ENCODE data around the gene RHO. TPM values are rescaled to one million over a fixed set of nuclear protein-coding genes. Genes with fewer than 3 reads are reported as not detected.

Gene RHO
- total RNA-seq, 1 experiment from 2014 or later: not detected

DNA sequence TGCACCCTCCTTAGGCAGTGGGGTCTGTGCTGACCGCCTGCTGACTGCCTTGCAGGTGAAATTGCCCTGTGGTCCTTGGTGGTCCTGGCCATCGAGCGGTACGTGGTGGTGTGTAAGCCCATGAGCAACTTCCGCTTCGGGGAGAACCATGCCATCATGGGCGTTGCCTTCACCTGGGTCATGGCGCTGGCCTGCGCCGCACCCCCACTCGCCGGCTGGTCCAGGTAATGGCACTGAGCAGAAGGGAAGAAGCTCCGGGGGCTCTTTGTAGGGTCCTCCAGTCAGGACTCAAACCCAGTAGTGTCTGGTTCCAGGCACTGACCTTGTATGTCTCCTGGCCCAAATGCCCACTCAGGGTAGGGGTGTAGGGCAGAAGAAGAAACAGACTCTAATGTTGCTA lies 2.4 kb downstream of the RHO start:
- H3K9me3 ChIP-seq (ENCODE audit: control insufficient read depth, insufficient read depth, low read depth, low read length): no peaks in the 10 kb centered on the region
- in situ Hi-C loops (cut with HindIII; ENCODE audit: low pct_unique_long_range_greater_than_20kb, low sequenced_read_pairs): no loop called here
- intact Hi-C loops (cut with micrococcal nuclease; ENCODE audit: unreplicated experiment): no loop called here
- H3K27me3 ChIP-seq (ENCODE audit: control insufficient read depth, insufficient read depth, low read length): no peaks in the 10 kb centered on the region
- CTCF ChIA-PET: interaction anchor here (0.6 kb wide), 1 partner anchor 203 kb away, joined by 6 read pairs; no protein-coding TSS in a partner anchor
- ATAC-seq (no peak), DNase-seq (ENCODE audit: low read depth, low spot score) (no peak)
- no peak overlapping the region for H3K4me3 ChIP-seq (ENCODE audit: low read depth in 2 of 2, low read length in 2 of 2)
- H3K36me3 ChIP-seq (ENCODE audit: control insufficient read depth, insufficient read depth, low read length): no peaks in the 10 kb centered on the region
- POLR2A ChIA-PET: interaction anchor here (0.6 kb wide), 1 partner anchor 321 kb away, joined by 9 read pairs; no protein-coding TSS in a partner anchor
- no peak for TF ChIP-seq POLR2AphosphoS5 (IDR thresholded peaks at IDR 0.05; ENCODE audit: low read depth, low read length)
- TF ChIP-seq CTCF (IDR thresholded peaks at IDR 0.05): no peak
- no peak for TF ChIP-seq REST (IDR thresholded peaks at IDR 0.05; ENCODE audit: insufficient read depth in 1 of 2, low read depth in 2 of 2, low read length in 1 of 2)
- TF ChIP-seq TCF7L2 (IDR thresholded peaks at IDR 0.05; ENCODE audit: low read depth, low read length): no peak
- no peak for TF ChIP-seq SIN3A (IDR thresholded peaks at IDR 0.05; ENCODE audit: borderline replicate concordance, insufficient read depth, low read depth, low read length)
- no TSS peak for BruUV-seq (replicated peaks)
- no peaks in the 10 kb centered on the region for H3K4me1 ChIP-seq (ENCODE audit: control insufficient read depth, insufficient read depth, low read length)
- no peak overlapping the region for H3K27ac ChIP-seq (ENCODE audit: low read length)

DNA sequence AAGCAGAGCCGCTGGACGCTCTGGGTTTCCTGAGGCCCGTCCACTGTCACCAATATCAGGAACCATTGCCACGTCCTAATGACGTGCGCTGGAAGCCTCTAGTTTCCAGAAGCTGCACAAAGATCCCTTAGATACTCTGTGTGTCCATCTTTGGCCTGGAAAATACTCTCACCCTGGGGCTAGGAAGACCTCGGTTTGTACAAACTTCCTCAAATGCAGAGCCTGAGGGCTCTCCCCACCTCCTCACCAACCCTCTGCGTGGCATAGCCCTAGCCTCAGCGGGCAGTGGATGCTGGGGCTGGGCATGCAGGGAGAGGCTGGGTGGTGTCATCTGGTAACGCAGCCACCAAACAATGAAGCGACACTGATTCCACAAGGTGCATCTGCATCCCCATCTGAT lies 3.3 kb downstream of the RHO start:
- H3K27me3 ChIP-seq (ENCODE audit: control insufficient read depth, insufficient read depth, low read length): no peaks in the 10 kb centered on the region
- no TSS peak for BruUV-seq (replicated peaks)
- ChIA-PET CTCF (no interaction called here), POLR2A (no interaction called here)
- in situ Hi-C loops (cut with HindIII; ENCODE audit: low pct_unique_long_range_greater_than_20kb, low sequenced_read_pairs): no loop called here
- no peak overlapping the region for H3K4me3 ChIP-seq (ENCODE audit: low read depth in 2 of 2, low read length in 2 of 2)
- TF ChIP-seq TCF7L2 (IDR thresholded peaks at IDR 0.05; ENCODE audit: low read depth, low read length) (no peak), REST (IDR thresholded peaks at IDR 0.05; ENCODE audit: insufficient read depth in 1 of 2, low read depth in 2 of 2, low read length in 1 of 2) (no peak), POLR2AphosphoS5 (IDR thresholded peaks at IDR 0.05; ENCODE audit: low read depth, low read length) (no peak), SIN3A (IDR thresholded peaks at IDR 0.05; ENCODE audit: borderline replicate concordance, insufficient read depth, low read depth, low read length) (no peak), CTCF (IDR thresholded peaks at IDR 0.05) (no peak)
- no peaks in the 10 kb centered on the region for H3K36me3 ChIP-seq (ENCODE audit: control insufficient read depth, insufficient read depth, low read length)
- ATAC-seq (no peak), DNase-seq (ENCODE audit: low read depth, low spot score) (no peak)
- H3K9me3 ChIP-seq (ENCODE audit: control insufficient read depth, insufficient read depth, low read depth, low read length): no peaks in the 10 kb centered on the region
- no peaks in the 10 kb centered on the region for H3K4me1 ChIP-seq (ENCODE audit: control insufficient read depth, insufficient read depth, low read length)
- intact Hi-C loops (cut with micrococcal nuclease; ENCODE audit: unreplicated experiment): no loop called here
- no peak overlapping the region for H3K27ac ChIP-seq (ENCODE audit: low read length)

Data from Panc1 (cell line).